NCI-H2171 treated with DMSO at 0.1 percent for 48 hours (cell line): ENCODE measurements around the gene RAB29.

ENCODE experiments used
- DNase-seq: peaks from one replicate; lab custom pipeline; 2025; lab: John Stamatoyannopoulos, UW

RAB29 gene

DNA sequence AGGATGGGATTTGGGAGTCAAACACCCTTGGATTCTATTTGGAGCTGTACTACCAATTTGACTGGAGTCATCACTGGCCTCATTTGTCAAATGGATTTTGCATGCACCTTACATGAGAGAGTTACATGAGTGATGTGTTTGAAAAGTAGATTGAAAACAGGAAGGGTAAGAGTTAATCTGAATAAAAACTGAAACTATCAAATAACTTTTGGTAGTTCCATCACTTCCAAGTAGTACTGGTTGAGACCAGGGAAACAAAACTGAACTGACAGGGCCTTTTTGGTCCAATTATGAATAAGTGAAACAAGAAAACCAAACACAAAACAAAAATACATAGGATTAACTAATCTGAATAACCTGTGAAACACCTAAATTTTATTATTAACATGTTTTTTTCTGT is 55.5 kb downstream of the RAB29 start:
- DNase-seq = no peak

DNA sequence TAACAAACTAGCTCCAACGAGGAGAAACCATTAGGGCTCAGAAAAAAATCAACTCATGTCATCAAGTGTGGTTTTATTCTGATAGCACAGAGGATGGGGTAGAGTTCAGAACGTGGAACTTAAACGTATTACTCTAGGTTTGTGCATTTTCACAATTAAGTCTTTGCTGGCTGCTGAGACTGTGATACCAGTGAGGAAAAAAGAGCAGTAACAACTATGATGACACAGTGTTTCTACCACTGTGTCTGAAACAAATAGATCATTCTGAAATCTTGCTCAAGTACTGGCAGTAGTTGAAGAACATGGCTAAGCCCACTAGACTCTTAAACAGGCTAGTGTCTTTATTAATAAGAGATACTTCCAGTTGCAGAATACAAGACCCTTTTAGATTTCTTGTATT is 56.3 kb downstream of the RAB29 start:
- no peak for DNase-seq
